ENCODE results near the gene VEZF1.

The VEZF1 gene

GRCh38 chr17:57955183-57955931 is 32.7 kb downstream of the VEZF1 start, which contains the start of gene CUEDC1:
Gene CUEDC1, minus strand, starts transcription at chr17:57955412. Its CDS starts 69,848 bp downstream, at chr17:57885564.
- peak; percentile 41 for TF ChIP-seq CTCF (conservative IDR thresholded peaks at IDR 0.05; ENCODE audit: low read depth, low read length)

GRCh38 chr17:57954397-57955182 is 33.5 kb downstream of the VEZF1 start:
- peak overlapping the region; percentile 67 for H3K4me3 ChIP-seq (ENCODE audit: low read depth, low read length)
- DNase-seq (ENCODE audit: low read depth), result no peak
- no peak for TF ChIP-seq CTCF (conservative IDR thresholded peaks at IDR 0.05; ENCODE audit: low read depth, low read length)

More at GRCh38 chr17:57955183-57955931, 32.7 kb downstream of the VEZF1 start, which contains the start of gene CUEDC1:
- DNase-seq (ENCODE audit: low read depth), result peak; percentile 54
- H3K4me3 ChIP-seq (ENCODE audit: low read depth, low read length), result peak within 1 kb of the TSS; percentile 67

- peak overlapping the region; percentile 67 for H3K4me3 ChIP-seq (ENCODE audit: low read depth, low read length)
- TF ChIP-seq CTCF (conservative IDR thresholded peaks at IDR 0.05; ENCODE audit: low read depth, low read length), result no peak
- no peak for DNase-seq (ENCODE audit: low read depth)
These were observed 34.2 kb downstream of the VEZF1 start for GRCh38 chr17:57953705-57954396.

- no peak for TF ChIP-seq CTCF (conservative IDR thresholded peaks at IDR 0.05; ENCODE audit: low read depth, low read length)
- DNase-seq (ENCODE audit: low read depth), result no peak
- H3K4me3 ChIP-seq (ENCODE audit: low read depth, low read length), result no peak overlapping the region
These were observed 34.8 kb downstream of the VEZF1 start for GRCh38 chr17:57953219-57953618.

- no peak for DNase-seq (ENCODE audit: low read depth)
These were observed 38.4 kb downstream of the VEZF1 start for GRCh38 chr17:57949649-57950048.

More at GRCh38 chr17:57949649-57950048, 38.4 kb downstream of the VEZF1 start:
- TF ChIP-seq CTCF (conservative IDR thresholded peaks at IDR 0.05; ENCODE audit: low read depth, low read length), result no peak
- no peak overlapping the region for H3K4me3 ChIP-seq (ENCODE audit: low read depth, low read length)
